ENCODE data around the gene DTL. TPM values are rescaled to one million over a fixed set of nuclear protein-coding genes. Genes with fewer than 3 reads are reported as not detected.

DTL gene
- polyA plus RNA-seq, 1 of the 3 experiments (the other 2 are of a cell fraction) = 9.3 TPM

GRCh38 chr1:212053993-212054392 is 18.4 kb downstream of the DTL start:
- TF ChIP-seq TAF1 (IDR thresholded peaks at IDR 0.05; ENCODE audit: borderline replicate concordance, low read depth, low read length) (no peak), IRF3 (IDR thresholded peaks at IDR 0.05; ENCODE audit: low read depth, low read length) (no peak), ZBTB33 (IDR thresholded peaks at IDR 0.05; ENCODE audit: borderline replicate concordance, low read depth) (no peak), USF2 (IDR thresholded peaks at IDR 0.05; ENCODE audit: borderline replicate concordance, low read depth, low read length) (no peak), FOXJ3 (CRISPR knock-in tag; IDR thresholded peaks at IDR 0.05) (no peak), SIN3A (IDR thresholded peaks at IDR 0.05; ENCODE audit: borderline replicate concordance, low read depth, low read length) (no peak), CHD2 (IDR thresholded peaks at IDR 0.05; ENCODE audit: low read length, partially characterized antibody) (no peak), USF1 (IDR thresholded peaks at IDR 0.05; ENCODE audit: borderline replicate concordance, low read depth) (no peak), YY1 (IDR thresholded peaks at IDR 0.05; ENCODE audit: low read depth) (no peak), GATA2 (CRISPR knock-in tag; IDR thresholded peaks at IDR 0.05) (no peak), SMC3 (IDR thresholded peaks at IDR 0.05; ENCODE audit: low read depth, low read length) (no peak), TCF12 (IDR thresholded peaks at IDR 0.05) (no peak), GABPA (IDR thresholded peaks at IDR 0.05; ENCODE audit: low read depth) (no peak), NFIC (IDR thresholded peaks at IDR 0.05; ENCODE audit: borderline replicate concordance) (no peak)
- peaks cover 8% of the 10 kb centered on the region; the same call in 1 of the 2 replicates for H3K79me2 ChIP-seq (ENCODE audit: insufficient read depth)
- H2AFZ ChIP-seq (ENCODE audit: low read depth) = no peak overlapping the region
- no peaks in the 10 kb centered on the region for H3K27me3 ChIP-seq (ENCODE audit: insufficient read depth)
- no peak overlapping the region for H3K9ac ChIP-seq
- H3K27ac ChIP-seq (ENCODE audit: low read depth in 2 of 2, low read length in 1 of 2) = no peak overlapping the region
- CTCF ChIA-PET = interaction anchor here (1.5 to 1.6 kb wide), 3 partner anchors 16 to 373 kb away, joined by 4 to 5 read pairs (median 4); no protein-coding TSS in a partner anchor
- POLR2A ChIA-PET = no interaction called here
- no peak overlapping the region for H3K4me2 ChIP-seq
- DNase-seq = no peak
- no peak overlapping the region for H3K4me3 ChIP-seq (ENCODE audit: low read depth in 2 of 2, low read length in 1 of 2)
- peaks cover 18 to 64% of the 10 kb centered on the region in 2 experiments for H3K36me3 ChIP-seq (replicated peaks in 1 of 2; ENCODE audit: control insufficient read depth in 1 of 2, insufficient read depth in 2 of 2, low read length in 1 of 2)
- 0 out of 2 replicates have a peak, but pooled peaks cover 12% of the 10 kb centered on the region for H3K9me3 ChIP-seq
- H3K9me2 ChIP-seq = no peaks in the 10 kb centered on the region
- H3K4me1 ChIP-seq (ENCODE audit: control insufficient read depth in 1 of 2, insufficient read depth in 2 of 2, low read depth in 1 of 2, low read length in 1 of 2) = no peaks in the 10 kb centered on the region
- H3F3A ChIP-seq (replicated peaks; ENCODE audit: insufficient read depth) = peaks cover 1% of the 10 kb centered on the region
- WGBS (ENCODE audit: low lambda C conversion rate) = 43% methylated on average over 1 of the region's 1 CpG
- no peaks in the 10 kb centered on the region for H4K20me1 ChIP-seq (ENCODE audit: insufficient read depth)

All from SK-N-SH (cell line).